Activated CD8-positive, alpha-beta T cell treated with anti-CD3 and anti-CD28 coated beads for 36 hours (primary cell): ENCODE measurements around the gene PRCD. TPM values are rescaled to one million over a fixed set of nuclear protein-coding genes. Genes with fewer than 3 reads are reported as not detected.
"Not testable (repeated sequence)": the region's sequence is repeated elsewhere in the genome, so short reads cannot be mapped to it uniquely, and the experiment has no call there.

Experiments
- ATAC-seq: fragments of 200-7000 bp; cut with Tn5 transposase; one replicate; pipeline ENCODE4 v1.10.0; 2021; ENCODE audit warnings: mild to moderate bottlenecking, moderate library complexity
- CTCF ChIA-PET: fragments of 350-600 bp; sonication (Branson Sonifier 250); formaldehyde crosslinking; loops from one replicate; lab custom pipeline; 2021; ENCODE audit warnings: antibody characterized with exemption; lab: Charles Lee
- POLR2A ChIA-PET: fragments of 350-600 bp; sonication (Branson Sonifier 250); formaldehyde crosslinking; loops from one replicate; lab custom pipeline; 2021; ENCODE audit warnings: antibody characterized with exemption; lab: Charles Lee
- DNase-seq: peaks from one replicate; pipeline ENCODE4 v3.0.0-alpha.2; 2020
- H3K27ac Mint-ChIP-seq: one replicate; pipeline ENCODE4 v1.8.0; 2021; ENCODE audit warnings: mild to moderate bottlenecking, mixed read lengths
- H3K27me3 Mint-ChIP-seq: one replicate; pipeline ENCODE4 v1.8.0; 2021; ENCODE audit warnings: mixed read lengths
- H3K36me3 Mint-ChIP-seq: one replicate; pipeline ENCODE4 v1.8.0; 2021; ENCODE audit warnings: low read depth, mixed read lengths
- H3K4me1 Mint-ChIP-seq: one replicate; pipeline ENCODE4 v1.8.0; 2021; ENCODE audit warnings: low read depth, mixed read lengths
- H3K4me3 Mint-ChIP-seq: one replicate; pipeline ENCODE4 v1.8.0; 2021; ENCODE audit warnings: mild to moderate bottlenecking, moderate library complexity, mixed read lengths
- H3K9me3 Mint-ChIP-seq: one replicate; pipeline ENCODE4 v1.8.0; 2021; ENCODE audit warnings: mixed read lengths
- CTCF ChIP-seq: fragments of 200-600 bp; IDR thresholded peaks from one replicate; pipeline ENCODE4 v1.8.0; 2022; ENCODE audit warnings: antibody characterized with exemption, mild to moderate bottlenecking
- intact Hi-C: fragments of 100-400 bp; cut with micrococcal nuclease; formaldehyde crosslinking; loops from one replicate; pipeline ENCODE4 v1.10.0; 2022
- total RNA-seq, 2 experiments: library from RNA; stranded (reverse); gene quantifications; one replicate each; pipeline ENCODE4 v1.2.3, GENCODE V29; 2021

PRCD gene
- total RNA-seq, 2 experiments from 2014 or later, result not detected

- ATAC-seq, result no peak
- Mint-ChIP-seq H3K27me3 (no peaks in the 10 kb centered on the region), H3K4me1 (peaks cover 27% of the 10 kb centered on the region), H3K36me3 (no peaks in the 10 kb centered on the region), H3K27ac (no peak overlapping the region), H3K9me3 (no peaks in the 10 kb centered on the region), H3K4me3 (no peak overlapping the region)
- ChIA-PET POLR2A (no interaction called here), CTCF (interaction anchor here (1.6 to 5.2 kb wide), 4 partner anchors 13 to 103 kb away, joined by 4 to 33 read pairs (median 9); partner anchors contain the start of gene AANAT)
- DNase-seq, result no peak
- no peak for TF ChIP-seq CTCF
- intact Hi-C loops, result no loop called here
Measured at GRCh38 chr17:76510831-76511244, 29.0 kb upstream of the PRCD start.

GRCh38 chr17:76511668-76512365 lies 28.0 kb upstream of the PRCD start:
- no peaks in the 10 kb centered on the region for H3K36me3 Mint-ChIP-seq
- H3K4me1 Mint-ChIP-seq, result peaks cover 30% of the 10 kb centered on the region
- DNase-seq, result no peak
- CTCF ChIA-PET, result interaction anchor here (1.1 to 5.2 kb wide), 6 partner anchors 12 to 113 kb away, joined by 3 to 33 read pairs (median 8); partner anchors contain the start of gene AANAT
- no peaks in the 10 kb centered on the region for H3K27me3 Mint-ChIP-seq
- ATAC-seq, result no peak
- no peaks in the 10 kb centered on the region for H3K9me3 Mint-ChIP-seq
- intact Hi-C loops, result no loop called here
- no peak for TF ChIP-seq CTCF
- no peak overlapping the region for H3K27ac Mint-ChIP-seq
- POLR2A ChIA-PET, result interaction anchor here (0.5 to 1.0 kb wide), 2 partner anchors 12 to 177 kb away, joined by 3 read pairs; no protein-coding TSS in a partner anchor
- no peak overlapping the region for H3K4me3 Mint-ChIP-seq

- DNase-seq (no peak), ATAC-seq (no peak)
- CTCF ChIA-PET, result interaction anchor here (1.0 to 5.2 kb wide), 7 partner anchors 11 to 127 kb away, joined by 3 to 33 read pairs (median 8); partner anchors contain the start of gene AANAT
- Mint-ChIP-seq H3K9me3 (no peaks in the 10 kb centered on the region), H3K27ac (no peak overlapping the region), H3K27me3 (no peaks in the 10 kb centered on the region), H3K4me3 (no peak overlapping the region), H3K36me3 (no peaks in the 10 kb centered on the region), H3K4me1 (peaks cover 30% of the 10 kb centered on the region)
- POLR2A ChIA-PET, result interaction anchor here (1.0 kb wide), 1 partner anchor 12 kb away, joined by 3 read pairs; no protein-coding TSS in a partner anchor
- no peak for TF ChIP-seq CTCF
- intact Hi-C loops, result no loop called here
Measured at GRCh38 chr17:76512366-76513305, 27.2 kb upstream of the PRCD start.

- intact Hi-C loops, result no loop called here
- Mint-ChIP-seq H3K27me3 (no peaks in the 10 kb centered on the region), H3K9me3 (no peaks in the 10 kb centered on the region), H3K4me3 (no peak overlapping the region), H3K36me3 (no peaks in the 10 kb centered on the region), H3K27ac (no peak overlapping the region), H3K4me1 (peaks cover 35% of the 10 kb centered on the region)
- ChIA-PET POLR2A (interaction anchor here (2.1 kb wide), 1 partner anchor 46 kb away, joined by 7 read pairs; no protein-coding TSS in a partner anchor), CTCF (interaction anchor here (1.0 to 5.2 kb wide), 4 partner anchors 11 to 128 kb away, joined by 3 to 33 read pairs (median 8); no protein-coding TSS in a partner anchor)
- no peak for ATAC-seq
- TF ChIP-seq CTCF, result no peak
- no peak for DNase-seq
Measured at GRCh38 chr17:76513306-76513692, 26.5 kb upstream of the PRCD start.

- Mint-ChIP-seq H3K27ac (peak overlapping the region; percentile 60), H3K4me1 (peaks cover 35% of the 10 kb centered on the region)
- H3K4me3 Mint-ChIP-seq, H3K27me3 Mint-ChIP-seq, ATAC-seq, DNase-seq, H3K9me3 Mint-ChIP-seq, intact Hi-C loops, H3K36me3 Mint-ChIP-seq: not testable (repeated sequence)
- ChIA-PET POLR2A (interaction anchor here (0.8 to 2.1 kb wide), 3 partner anchors 8 to 57 kb away, joined by 3 to 7 read pairs (median 6); no protein-coding TSS in a partner anchor), CTCF (interaction anchor here (0.9 to 5.2 kb wide), 7 partner anchors 8 to 129 kb away, joined by 3 to 33 read pairs (median 4); no protein-coding TSS in a partner anchor)
Measured at GRCh38 chr17:76514355-76514754, 25.5 kb upstream of the PRCD start.
